Measurements from ENCODE around the gene NPEPPS. TPM values are rescaled to one million over a fixed set of nuclear protein-coding genes. Genes with fewer than 3 reads are reported as not detected.
A peak's percentile ranks its signal among the peaks of the same experiment; 100 is the strongest.

NPEPPS gene
- total and polyA plus RNA-seq, 2 of the 13 experiments (the other 11 are each of a cell fraction or from before 2014, with no cell fraction given), result 53.5 to 127 TPM

GRCh38 chr17:47654991-47655390, 124.1 kb downstream of the NPEPPS start:
- WGBS (ENCODE audit: low lambda C conversion rate), result 90% methylated on average over 6 of the region's 6 CpGs
- Histone ChIP-seq H4K20me1 (ENCODE audit: insufficient read depth, low read length) (peaks cover 35% of the 10 kb centered on the region), H3K36me3 (replicated peaks in 1 of 2; ENCODE audit: control insufficient read depth in 1 of 2, insufficient read depth in 2 of 2, low read length in 2 of 2) (peaks cover 46 to 75% of the 10 kb centered on the region in 2 experiments), H3K4me1 (ENCODE audit: insufficient read depth, low read length) (peaks cover 46% of the 10 kb centered on the region), H3K9me3 (ENCODE audit: low read length) (no peaks in the 10 kb centered on the region), H3K4me3 (replicated peaks in 1 of 3; ENCODE audit: insufficient read depth in 1 of 3, low read depth in 2 of 3, low read length in 3 of 3) (no peak overlapping the region), H3K9ac (ENCODE audit: insufficient read depth, low read depth, low read length) (no peak overlapping the region), H3K27ac (ENCODE audit: extremely low read length, insufficient read depth, low read length) (no peak overlapping the region), H2AFZ (ENCODE audit: low read length) (no peak overlapping the region), H3K27me3 (ENCODE audit: control insufficient read depth in 1 of 2, insufficient read depth in 2 of 2, low read length in 2 of 2) (no peaks in the 10 kb centered on the region), H3K79me2 (ENCODE audit: insufficient read depth, low read length) (peaks cover 75% of the 10 kb centered on the region), H3K4me2 (ENCODE audit: low read depth, low read length) (no peak overlapping the region)
- TF ChIP-seq ZNF597 (CRISPR knock-in tag; IDR thresholded peaks at IDR 0.05) (no peak), RBFOX2 (IDR thresholded peaks at IDR 0.05; ENCODE audit: low read depth, low read length) (0 out of 2 replicates have a peak, but pooled peaks have one; percentile 2), MAFK (conservative IDR thresholded peaks at IDR 0.05 in 1 of 2, IDR thresholded peaks at IDR 0.05 in 1 of 2; ENCODE audit: low read length in 2 of 2) (peak in 1 of 2 experiments; percentile 31; a peak in 1 of 4 replicates), NKX3-1 (CRISPR knock-in tag; IDR thresholded peaks at IDR 0.05) (no peak), POLR2A (IDR thresholded peaks at IDR 0.05; ENCODE audit: insufficient read depth in 1 of 2, low read depth in 2 of 2, low read length in 2 of 2) (peak in 1 of 2 experiments; percentile 28; a peak in 1 of 4 replicates)
- BruUV-seq (replicated peaks), result no TSS peak
- FAIRE-seq (no peak), ATAC-seq (no peak), DNase-seq (ENCODE audit: low spot score) (no peak)
- CTCF ChIA-PET (ENCODE audit: low intra/inter-chr PET ratio, low total read pairs), result no interaction called here
- POLR2A ChIA-PET, result interaction anchor here (6.7 kb wide), 1 partner anchor 9 kb away, joined by 59 read pairs; no protein-coding TSS in a partner anchor
- intact Hi-C loops (cut with micrococcal nuclease; ENCODE audit: unreplicated experiment), result loop anchor here (5.0 kb wide), 1 partner anchor 32 kb away; no protein-coding TSS in a partner anchor
- in situ Hi-C loops (cut with HindIII; ENCODE audit: extremely low pct_ligation_motif_present, low pct_unique_long_range_greater_than_20kb), result no loop called here

GRCh38 chr17:47660064-47660492, 129.2 kb downstream of the NPEPPS start:
- no TSS peak for BruUV-seq (replicated peaks)
- Histone ChIP-seq H3K9me3 (ENCODE audit: low read length) (no peaks in the 10 kb centered on the region), H3K27me3 (ENCODE audit: control insufficient read depth in 1 of 2, insufficient read depth in 2 of 2, low read length in 2 of 2) (no peaks in the 10 kb centered on the region), H3K9ac (ENCODE audit: insufficient read depth, low read depth, low read length) (no peak overlapping the region), H3K4me1 (ENCODE audit: insufficient read depth, low read length) (peaks cover 6% of the 10 kb centered on the region), H3K79me2 (ENCODE audit: insufficient read depth, low read length) (peaks cover 32% of the 10 kb centered on the region), H2AFZ (ENCODE audit: low read length) (no peak overlapping the region), H3K27ac (ENCODE audit: extremely low read length, insufficient read depth, low read length) (no peak overlapping the region), H4K20me1 (ENCODE audit: insufficient read depth, low read length) (peaks cover 40% of the 10 kb centered on the region), H3K36me3 (replicated peaks in 1 of 2; ENCODE audit: control insufficient read depth in 1 of 2, insufficient read depth in 2 of 2, low read length in 2 of 2) (peaks cover 57 to 97% of the 10 kb centered on the region in 2 experiments), H3K4me3 (replicated peaks in 1 of 3; ENCODE audit: insufficient read depth in 1 of 3, low read depth in 2 of 3, low read length in 3 of 3) (no peak overlapping the region), H3K4me2 (ENCODE audit: low read depth, low read length) (no peak overlapping the region)
- in situ Hi-C loops (cut with HindIII; ENCODE audit: extremely low pct_ligation_motif_present, low pct_unique_long_range_greater_than_20kb), result no loop called here
- 97% methylated on average over 6 of the region's 6 CpGs for WGBS (ENCODE audit: low lambda C conversion rate)
- DNase-seq (ENCODE audit: low spot score), result no peak
- ChIA-PET POLR2A (no interaction called here), CTCF (ENCODE audit: low intra/inter-chr PET ratio, low total read pairs) (no interaction called here)
- TF ChIP-seq ZNF17 (CRISPR knock-in tag; IDR thresholded peaks at IDR 0.05) (no peak), RBFOX2 (IDR thresholded peaks at IDR 0.05; ENCODE audit: low read depth, low read length) (0 out of 2 replicates have a peak, but pooled peaks have one; percentile 11)
- intact Hi-C loops (cut with micrococcal nuclease; ENCODE audit: unreplicated experiment), result no loop called here
- ATAC-seq, result no peak
- peak; percentile 47 for FAIRE-seq
